ENCODE measurements around the gene KEL.

The KEL gene

GRCh38 chr7:142927085-142927745 lies 34.9 kb downstream of the KEL start:
- TF ChIP-seq CTCF (IDR thresholded peaks at IDR 0.05) (no peak), ZFX (IDR thresholded peaks at IDR 0.05; ENCODE audit: borderline replicate concordance) (no peak)
- H3K27ac ChIP-seq = no peak overlapping the region

GRCh38 chr7:142925413-142925812 lies 36.8 kb downstream of the KEL start:
- no peak overlapping the region for H3K27ac ChIP-seq
- peak; percentile 42 for TF ChIP-seq CTCF (IDR thresholded peaks at IDR 0.05)
- no peak for TF ChIP-seq ZFX (IDR thresholded peaks at IDR 0.05; ENCODE audit: borderline replicate concordance)

GRCh38 chr7:142923391-142923790 lies 38.8 kb downstream of the KEL start:
- H3K27ac ChIP-seq = no peak overlapping the region
- TF ChIP-seq ZFX (IDR thresholded peaks at IDR 0.05; ENCODE audit: borderline replicate concordance) (no peak), CTCF (IDR thresholded peaks at IDR 0.05) (no peak)

GRCh38 chr7:142919656-142920055 lies 42.5 kb downstream of the KEL start:
- TF ChIP-seq ZFX (IDR thresholded peaks at IDR 0.05; ENCODE audit: borderline replicate concordance) (no peak), CTCF (IDR thresholded peaks at IDR 0.05) (no peak)
- H3K27ac ChIP-seq = no peak overlapping the region

GRCh38 chr7:142918901-142919300 lies 43.3 kb downstream of the KEL start:
- H3K27ac ChIP-seq = no peak overlapping the region
- TF ChIP-seq CTCF (IDR thresholded peaks at IDR 0.05) = no peak
- TF ChIP-seq ZFX (IDR thresholded peaks at IDR 0.05; ENCODE audit: borderline replicate concordance) = no peak

GRCh38 chr7:142917447-142917846 lies 44.7 kb downstream of the KEL start:
- no peak for TF ChIP-seq CTCF (IDR thresholded peaks at IDR 0.05)
- no peak for TF ChIP-seq ZFX (IDR thresholded peaks at IDR 0.05; ENCODE audit: borderline replicate concordance)
- H3K27ac ChIP-seq = no peak overlapping the region

GRCh38 chr7:142916508-142916907 lies 45.7 kb downstream of the KEL start:
- TF ChIP-seq ZFX (IDR thresholded peaks at IDR 0.05; ENCODE audit: borderline replicate concordance) = no peak
- TF ChIP-seq CTCF (IDR thresholded peaks at IDR 0.05) = no peak
- H3K27ac ChIP-seq = no peak overlapping the region

All from 22Rv1 (cell line).